AG04450 (cell line): ENCODE measurements around the gene SPRED3. TPM values are rescaled to one million over a fixed set of nuclear protein-coding genes. Genes with fewer than 3 reads are reported as not detected.

Experiments
- CTCF ChIA-PET: fragments of 300-600, 350-600 bp; formaldehyde crosslinking; extraction: SDS; loops from one replicate; lab custom pipeline; 2022; ENCODE audit warnings: antibody characterized with exemption, inconsistent platforms; lab: Charles Lee
- POLR2A ChIA-PET: fragments of 350-600 bp; formaldehyde crosslinking; extraction: SDS; loops from one replicate; lab custom pipeline; 2021; ENCODE audit warnings: antibody characterized with exemption, inconsistent platforms; lab: Yijun Ruan, JAX
- DNase-seq: peaks from one replicate; pipeline ENCODE4 v3.0.0-alpha.2; 2011; ENCODE audit warnings: low read depth, low spot score
- H3K27ac ChIP-seq: one replicate; pipeline ENCODE4 v1.5.1; 2012; ENCODE audit warnings: low read depth, low read length, control low read depth
- H3K27me3 ChIP-seq: one replicate; pipeline ENCODE4 v1.6.0; 2012; ENCODE audit warnings: low read length; ENCODE audit not compliant: control insufficient read depth, insufficient read depth
- H3K4me3 ChIP-seq: 2 replicates; pipeline ENCODE4 v1.5.1; 2011; ENCODE audit warnings: mild to moderate bottlenecking, low read depth, low read length, control low read depth
- H3K9me3 ChIP-seq: 2 replicates; pipeline ENCODE4 v1.5.1; 2012; ENCODE audit warnings: low read length; ENCODE audit not compliant: control insufficient read depth, insufficient read depth
- polyA plus RNA-seq: library from polyadenylated mRNA; depleted of rRNA; stranded (reverse); fragments of >200 nt; gene quantifications from 2 replicates; pipeline ENCODE4 v1.2.3, GENCODE V29; 2011
- TF ChIP-seq, protein P1 (sequence below): IDR thresholded peaks from 2 replicates; pipeline ENCODE4 v1.5.1; 2011; ENCODE audit warnings: low read depth, low read length, control low read depth, inconsistent platforms

The SPRED3 gene
- polyA plus RNA-seq, 1 experiment = 2.5 TPM

GRCh38 chr19:38437295-38437694 is 48.8 kb downstream of the SPRED3 start:
- ChIA-PET CTCF (interaction anchor here (0.6 to 0.7 kb wide), 2 partner anchors 47 to 451 kb away, joined by 3 to 4 read pairs; no protein-coding TSS in a partner anchor), POLR2A (no interaction called here)
- no peak overlapping the region for H3K27ac ChIP-seq
- H3K27me3 ChIP-seq = peaks cover 8% of the 10 kb centered on the region
- H3K4me3 ChIP-seq = no peak overlapping the region
- DNase-seq = no peak
- no peaks in the 10 kb centered on the region; the same call in 1 of the 2 replicates for H3K9me3 ChIP-seq
- TF ChIP-seq, protein P1, sequence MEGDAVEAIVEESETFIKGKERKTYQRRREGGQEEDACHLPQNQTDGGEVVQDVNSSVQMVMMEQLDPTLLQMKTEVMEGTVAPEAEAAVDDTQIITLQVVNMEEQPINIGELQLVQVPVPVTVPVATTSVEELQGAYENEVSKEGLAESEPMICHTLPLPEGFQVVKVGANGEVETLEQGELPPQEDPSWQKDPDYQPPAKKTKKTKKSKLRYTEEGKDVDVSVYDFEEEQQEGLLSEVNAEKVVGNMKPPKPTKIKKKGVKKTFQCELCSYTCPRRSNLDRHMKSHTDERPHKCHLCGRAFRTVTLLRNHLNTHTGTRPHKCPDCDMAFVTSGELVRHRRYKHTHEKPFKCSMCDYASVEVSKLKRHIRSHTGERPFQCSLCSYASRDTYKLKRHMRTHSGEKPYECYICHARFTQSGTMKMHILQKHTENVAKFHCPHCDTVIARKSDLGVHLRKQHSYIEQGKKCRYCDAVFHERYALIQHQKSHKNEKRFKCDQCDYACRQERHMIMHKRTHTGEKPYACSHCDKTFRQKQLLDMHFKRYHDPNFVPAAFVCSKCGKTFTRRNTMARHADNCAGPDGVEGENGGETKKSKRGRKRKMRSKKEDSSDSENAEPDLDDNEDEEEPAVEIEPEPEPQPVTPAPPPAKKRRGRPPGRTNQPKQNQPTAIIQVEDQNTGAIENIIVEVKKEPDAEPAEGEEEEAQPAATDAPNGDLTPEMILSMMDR = no peak

DNA sequence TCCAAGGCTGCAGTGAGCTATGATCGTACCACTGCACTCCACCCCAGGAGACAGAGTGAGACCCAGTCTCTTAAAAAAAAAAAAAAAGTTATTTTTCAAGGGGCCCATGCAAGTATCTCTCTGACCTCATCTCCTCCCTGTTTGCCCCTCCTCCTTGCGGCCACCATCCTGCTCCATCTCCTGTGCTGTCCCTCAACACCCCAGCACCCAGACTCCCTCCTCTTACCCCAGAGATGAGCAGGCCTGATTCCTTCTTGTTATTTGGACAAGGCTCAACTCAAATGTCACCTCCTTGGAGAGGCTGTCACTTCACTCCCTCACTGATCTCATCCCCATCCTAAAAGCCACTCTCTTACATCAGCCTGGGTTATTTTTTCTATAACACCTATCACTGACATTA is 49.4 kb downstream of the SPRED3 start:
- POLR2A ChIA-PET = no interaction called here
- no peak overlapping the region for H3K27ac ChIP-seq
- no peak for DNase-seq
- H3K9me3 ChIP-seq = no peaks in the 10 kb centered on the region; the same call in 1 of the 2 replicates
- CTCF ChIA-PET = interaction anchor here (0.6 to 0.7 kb wide), 2 partner anchors 48 to 452 kb away, joined by 3 to 4 read pairs; no protein-coding TSS in a partner anchor
- peaks cover 8% of the 10 kb centered on the region for H3K27me3 ChIP-seq
- TF ChIP-seq, protein P1 = no peak
- H3K4me3 ChIP-seq = no peak overlapping the region

DNA sequence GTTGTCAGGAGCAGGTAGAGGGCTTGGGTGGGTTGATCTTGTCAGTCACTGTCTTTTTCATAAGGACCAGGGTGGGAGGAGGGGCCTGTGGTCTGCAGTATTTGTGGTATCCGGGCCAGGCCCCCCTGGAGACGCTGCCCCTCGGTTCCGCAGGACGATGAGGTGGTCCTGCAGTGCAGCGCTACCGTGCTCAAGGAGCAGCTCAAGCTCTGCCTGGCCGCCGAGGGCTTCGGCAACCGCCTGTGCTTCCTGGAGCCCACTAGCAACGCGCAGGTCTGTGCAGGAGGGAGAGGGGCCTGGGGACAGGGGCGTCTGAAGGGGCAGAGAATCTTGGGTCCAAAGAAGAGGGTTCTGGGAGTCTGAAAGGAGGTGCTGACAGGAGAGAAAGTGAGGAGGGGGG is 52.1 kb downstream of the SPRED3 start:
- ChIA-PET POLR2A (no interaction called here), CTCF (no interaction called here)
- TF ChIP-seq, protein P1 = no peak
- Histone ChIP-seq H3K9me3 (no peaks in the 10 kb centered on the region), H3K27me3 (no peaks in the 10 kb centered on the region), H3K27ac (no peak overlapping the region), H3K4me3 (no peak overlapping the region)
- DNase-seq = no peak

GRCh38 chr19:38441657-38442348 is 53.3 kb downstream of the SPRED3 start:
- no peak for DNase-seq

GRCh38 chr19:38442736-38443135 is 54.2 kb downstream of the SPRED3 start:
- Histone ChIP-seq H3K27ac (no peak overlapping the region), H3K9me3 (no peaks in the 10 kb centered on the region), H3K27me3 (no peaks in the 10 kb centered on the region), H3K4me3 (no peak overlapping the region)
- TF ChIP-seq, protein P1 = no peak
- no peak for DNase-seq
- ChIA-PET CTCF (no interaction called here), POLR2A (no interaction called here)

More at GRCh38 chr19:38441657-38442348, 53.3 kb downstream of the SPRED3 start:
- no peaks in the 10 kb centered on the region for H3K27me3 ChIP-seq
- ChIA-PET CTCF (no interaction called here), POLR2A (no interaction called here)
- TF ChIP-seq, protein P1 = 0 out of 2 replicates have a peak, but pooled peaks have one; percentile 8
- no peak overlapping the region for H3K27ac ChIP-seq
- no peak overlapping the region for H3K4me3 ChIP-seq
- no peaks in the 10 kb centered on the region for H3K9me3 ChIP-seq
